Right ventricle myocardium inferior (tissue), 1 donor: Measurements from ENCODE around the gene UBAC1. TPM values are rescaled to one million over a fixed set of nuclear protein-coding genes. Genes with fewer than 3 reads are reported as not detected.
"Not testable (repeated sequence)": the region's sequence is repeated elsewhere in the genome, so short reads cannot be mapped to it uniquely, and the experiment has no call there.

ENCODE experiments used
- ATAC-seq: fragments of 200-7000 bp; cut with Tn5 transposase; one replicate; pipeline ENCODE4 v1.9.1; 2020; ENCODE audit warnings: mild to moderate bottlenecking, moderate library complexity
- DNase-seq: peaks from one replicate; pipeline ENCODE4 v3.0.0; 2021; ENCODE audit errors: missing footprints
- intact Hi-C: fragments of 100-400 bp; cut with DNase I; formaldehyde crosslinking; loops from one replicate; pipeline ENCODE4 v1.11.0; 2022
- total RNA-seq: library from RNA; stranded (reverse); fragmentation: NEBNext Ultra II Directional; extraction: Animal tissue kit (Norgen Biotek cat#: 25700); gene quantifications from one replicate; pipeline ENCODE4 v1.2.1, GENCODE V29; 2021
- donor health status: DM: no; HTN: yes; CAD: no; lungs with severe emphysema.

UBAC1 gene
- total RNA-seq, 1 donor from 2014 or later: 119 TPM

GRCh38 chr9:135965124-135965756 lies 4.1 kb upstream of the UBAC1 start:
- ATAC-seq (no peak), DNase-seq (peak; percentile 17)
- intact Hi-C loops: loop anchor here (10.0 kb wide), 2 partner anchors 280 to 360 kb away; partner anchors contain the start of gene QSOX2

DNA sequence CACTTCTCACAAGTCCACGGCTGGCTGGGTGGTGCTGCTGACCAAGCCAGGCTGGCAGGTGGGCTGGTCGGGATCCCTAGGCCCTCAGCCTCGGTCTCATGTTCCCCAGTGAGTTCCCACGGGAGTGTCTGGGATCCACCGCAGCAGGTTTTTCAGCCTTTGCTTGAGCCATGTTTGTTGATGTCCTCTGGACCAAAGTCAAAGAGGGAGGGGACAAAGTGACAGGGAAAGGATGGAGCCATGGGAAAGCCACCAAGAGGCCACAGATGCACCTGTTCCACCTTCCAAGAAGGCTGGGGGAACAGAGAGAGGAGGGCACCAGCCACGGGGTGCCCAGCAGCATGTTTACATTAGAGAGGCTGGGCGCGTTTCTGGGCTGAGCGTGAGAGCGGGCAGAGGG lies 2.8 kb upstream of the UBAC1 start:
- intact Hi-C loops: loop anchor here (5.0 to 10.0 kb wide), 3 partner anchors 57 to 359 kb away; partner anchors contain the start of genes CAMSAP1 and QSOX2
- peak; percentile 42 for DNase-seq
- no peak for ATAC-seq

GRCh38 chr9:135963338-135963737 lies 2.2 kb upstream of the UBAC1 start:
- intact Hi-C loops: loop anchor here (5.0 to 10.0 kb wide), 3 partner anchors 56 to 359 kb away; partner anchors contain the start of genes CAMSAP1 and QSOX2
- ATAC-seq (no peak), DNase-seq (peak; percentile 55)

- DNase-seq (peak; percentile 16), ATAC-seq (no peak)
- intact Hi-C loops: loop anchor here (5.0 to 10.0 kb wide), 3 partner anchors 56 to 358 kb away; partner anchors contain the start of genes CAMSAP1 and QSOX2
These were observed 1.6 kb upstream of the UBAC1 start for GRCh38 chr9:135962696-135963307.

GRCh38 chr9:135961811-135962695 lies 880 bp upstream of the UBAC1 start:
- no peak for ATAC-seq
- intact Hi-C loops: loop anchor here (2.0 to 10.0 kb wide), 4 partner anchors 55 to 357 kb away; partner anchors contain the start of genes CAMSAP1, QSOX2 and TMEM250
- DNase-seq: peak; percentile 65

GRCh38 chr9:135960411-135961276 lies 529 bp downstream of the UBAC1 start:
- ATAC-seq (peak; percentile 5), DNase-seq (peak; percentile 74)
- intact Hi-C loops: loop anchor here (2.0 to 10.0 kb wide), 4 partner anchors 53 to 356 kb away; partner anchors contain the start of genes CAMSAP1, QSOX2 and TMEM250

DNA sequence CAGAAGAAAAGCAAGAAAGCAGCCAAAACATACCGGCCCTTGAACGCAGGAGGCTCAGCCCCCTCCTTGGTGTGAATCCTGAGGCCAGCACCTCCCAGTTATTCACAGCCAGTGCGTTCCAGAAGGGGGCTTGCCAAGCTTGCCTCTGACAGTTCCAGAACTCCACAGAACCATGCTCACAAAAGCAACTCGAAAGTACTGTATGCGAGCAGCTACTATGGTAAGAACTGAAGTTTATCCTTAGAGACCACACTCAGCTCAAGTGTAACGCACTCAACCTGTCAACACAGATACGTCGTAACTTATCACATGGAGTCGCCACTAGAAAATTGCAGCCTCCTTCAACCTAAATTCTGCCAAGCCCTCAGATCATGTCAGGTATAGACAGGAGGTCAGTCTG lies 1.4 kb downstream of the UBAC1 start:
- DNase-seq (no peak), ATAC-seq (peak; percentile 20)
- intact Hi-C loops: loop anchor here (2.0 to 10.0 kb wide), 5 partner anchors 53 to 745 kb away; partner anchors contain the start of genes CAMSAP1, QSOX2 and TMEM250

DNA sequence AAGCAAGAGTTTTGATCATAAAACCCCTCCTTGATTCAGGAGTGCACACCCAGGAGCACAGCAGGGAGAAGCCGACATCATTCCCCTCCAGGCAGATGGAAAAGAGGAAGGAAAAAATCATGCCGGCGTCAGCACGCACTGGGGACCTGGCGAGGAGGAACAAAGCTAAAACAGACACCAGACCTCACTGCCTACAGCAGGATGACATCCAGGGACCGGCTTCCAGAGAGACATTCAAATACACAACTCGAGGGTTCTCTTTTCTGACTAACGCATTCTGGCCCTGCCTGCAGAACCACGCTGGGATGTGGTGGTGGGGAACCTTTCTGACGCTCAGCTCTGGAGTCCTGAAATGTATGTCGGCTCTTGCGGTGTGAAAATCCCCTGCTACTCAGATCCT lies 2.7 kb downstream of the UBAC1 start:
- DNase-seq: peak; percentile 65
- intact Hi-C loops: loop anchor here (10.0 kb wide), 1 partner anchor 744 kb away; no protein-coding TSS in a partner anchor
- ATAC-seq: no peak

GRCh38 chr9:135957431-135957830 lies 3.7 kb downstream of the UBAC1 start:
- intact Hi-C loops: loop anchor here (10.0 kb wide), 1 partner anchor 743 kb away; no protein-coding TSS in a partner anchor
- ATAC-seq: no peak
- DNase-seq: peak; percentile 9

DNA sequence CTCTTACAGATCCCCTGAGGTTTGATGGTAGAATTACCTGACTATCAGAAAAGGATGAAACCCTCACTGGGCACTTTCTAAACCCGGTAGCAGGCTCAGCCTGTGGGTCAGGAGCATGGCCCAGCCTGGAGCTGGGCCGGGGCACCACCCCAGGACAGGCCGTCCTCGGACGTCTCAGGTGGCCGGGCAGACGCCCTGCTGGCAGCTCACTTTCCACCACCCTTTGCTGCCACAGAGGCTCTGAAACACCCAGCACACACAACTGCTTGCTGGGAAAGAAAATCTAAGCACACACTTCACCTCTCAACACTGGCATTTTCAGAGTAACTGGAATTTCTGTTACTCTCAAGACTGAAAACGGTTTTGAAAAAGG lies 4.4 kb downstream of the UBAC1 start:
- intact Hi-C loops: loop anchor here (10.0 kb wide), 1 partner anchor 742 kb away; no protein-coding TSS in a partner anchor
- peak; percentile 37 for DNase-seq
- peak; percentile 29 for ATAC-seq

GRCh38 chr9:135955934-135956801 lies 5.0 kb downstream of the UBAC1 start:
- intact Hi-C loops: loop anchor here (10.0 kb wide), 1 partner anchor 741 kb away; no protein-coding TSS in a partner anchor
- DNase-seq: peak; percentile 47
- peak; percentile 21 for ATAC-seq

GRCh38 chr9:135952664-135953206 lies 8.4 kb downstream of the UBAC1 start:
- intact Hi-C loops: loop anchor here (10.0 kb wide), 1 partner anchor 738 kb away; no protein-coding TSS in a partner anchor
- DNase-seq (peak; percentile 1), ATAC-seq (no peak)

GRCh38 chr9:135951889-135952663 lies 9.1 kb downstream of the UBAC1 start:
- intact Hi-C loops: loop anchor here (10.0 kb wide), 1 partner anchor 737 kb away; no protein-coding TSS in a partner anchor
- DNase-seq (peak; percentile 9), ATAC-seq (no peak)

DNA sequence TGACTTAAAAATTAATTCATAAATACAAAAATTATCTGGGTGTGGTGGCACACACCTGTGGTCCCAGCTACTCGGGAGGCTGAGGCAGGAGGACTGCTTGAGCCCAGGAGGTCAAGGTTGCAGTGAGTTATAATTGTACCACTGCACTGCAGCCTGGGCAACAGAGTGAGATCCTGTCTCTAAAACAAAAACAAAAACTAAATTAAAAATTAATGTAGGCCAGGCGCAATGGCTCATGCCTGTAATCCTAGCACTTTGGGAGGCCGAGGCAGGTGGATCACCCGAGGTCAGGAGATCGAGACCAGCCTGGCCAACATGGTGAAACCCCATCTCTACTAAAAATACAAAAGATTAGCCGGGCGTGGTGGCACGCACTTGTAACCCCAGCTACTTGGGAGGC lies 9.9 kb downstream of the UBAC1 start:
- ATAC-seq: not testable (repeated sequence)
- intact Hi-C loops: loop anchor here (10.0 kb wide), 1 partner anchor 737 kb away; no protein-coding TSS in a partner anchor
- DNase-seq: peak; percentile 23

- DNase-seq: peak; percentile 11
- intact Hi-C loops: loop anchor here (10.0 kb wide), 1 partner anchor 736 kb away; no protein-coding TSS in a partner anchor
- ATAC-seq: not testable (repeated sequence)
These were observed 10.3 kb downstream of the UBAC1 start for GRCh38 chr9:135950841-135951240.
